GM12878 (cell line): ENCODE results near the gene BBLN. TPM values are rescaled to one million over a fixed set of nuclear protein-coding genes. Genes with fewer than 3 reads are reported as not detected.

Source experiments
- ATAC-seq: fragments of 200-7000 bp; cut with Tn5 transposase; 3 replicates; pipeline ENCODE4 v1.9.1; 2020; ENCODE audit warnings: mild to moderate bottlenecking, moderate library complexity
- BruUV-seq: library from RNA; stranded (reverse); fragments of 400-500 nt; replicated peaks from 2 replicates; lab custom pipeline; 2021; lab: Mats Ljungman, UMichigan
- CTCF ChIA-PET: fragments of 300-600 bp; sonication (Branson Sonifier 250); formaldehyde crosslinking; extraction: SDS; loops from one replicate; lab custom pipeline; 2021; ENCODE audit warnings: inconsistent platforms; lab: Yijun Ruan, JAX
- POLR2A ChIA-PET: fragments of 350-600 bp; formaldehyde crosslinking; extraction: SDS; loops from one replicate; lab custom pipeline; 2021; ENCODE audit warnings: inconsistent platforms; lab: Charles Lee
- RAD21 ChIA-PET: fragments of 300-600 bp; sonication (Branson Sonifier 250); formaldehyde crosslinking; loops from one replicate; lab custom pipeline; 2023; ENCODE audit warnings: antibody characterized with exemption; ENCODE audit not compliant: unreplicated experiment; lab: Charles Lee
- SMC1A ChIA-PET: fragments of 300-600 bp; sonication (Branson Sonifier 250); formaldehyde crosslinking; loops from one replicate; lab custom pipeline; 2023; ENCODE audit not compliant: unreplicated experiment, uncharacterized antibody; lab: Charles Lee
- DNase-seq: peaks from one replicate; pipeline ENCODE4 v3.0.0-alpha.2; 2011; ENCODE audit warnings: low read depth, low spot score
- FAIRE-seq: peaks from 3 replicates; lab custom pipeline; 2011; peaks lifted over from hg19 to GRCh38; lab: Jason Lieb, UNC
- H2AFZ ChIP-seq: 2 replicates; pipeline ENCODE4 v1.6.0; 2011; ENCODE audit warnings: low read depth, low read length, control low read depth; ENCODE audit not compliant: control insufficient read depth
- H3K27ac ChIP-seq: 2 replicates; pipeline ENCODE4 v1.5.1; 2011; ENCODE audit warnings: control low read depth; ENCODE audit not compliant: control insufficient read depth, insufficient read depth
- H3K27me3 ChIP-seq, 2 experiments: replicated peaks in 1 of 2; 2 replicates each; pipeline versions ENCODE4 v1.6.0 to v1.6.1; 2011; ENCODE audit warnings: low read length in 1 of 2; ENCODE audit not compliant: control insufficient read depth in 2 of 2, insufficient read depth in 2 of 2
- H3K36me3 ChIP-seq, 2 experiments: 2 replicates each; pipeline ENCODE4 v1.5.1; 2011; ENCODE audit warnings: low read length in 1 of 2; ENCODE audit not compliant: control insufficient read depth in 2 of 2, insufficient read depth in 2 of 2
- H3K4me1 ChIP-seq: 2 replicates; pipeline ENCODE4 v1.6.1; 2011; ENCODE audit warnings: mild to moderate bottlenecking, low read length, moderate library complexity, mixed read lengths; ENCODE audit not compliant: control insufficient read depth, insufficient read depth
- H3K4me2 ChIP-seq: 2 replicates; pipeline ENCODE4 v1.6.0; 2011; ENCODE audit warnings: control low read depth; ENCODE audit not compliant: control insufficient read depth, insufficient read depth
- H3K4me3 ChIP-seq: fragments of 200-600 bp; sonication (generic); 2 replicates; pipeline ENCODE4 v1.5.1; 2016
- H3K79me2 ChIP-seq: 2 replicates; pipeline ENCODE4 v1.6.0; 2011; ENCODE audit warnings: low read length; ENCODE audit not compliant: control insufficient read depth, insufficient read depth
- H3K9ac ChIP-seq: 2 replicates; pipeline ENCODE4 v1.8.0; 2011; ENCODE audit warnings: low read length, control low read depth, mixed read lengths; ENCODE audit not compliant: control insufficient read depth, insufficient read depth
- H3K9me3 ChIP-seq: replicated peaks from 3 replicates; pipeline ENCODE4 v1.5.1; 2011; ENCODE audit warnings: mild to moderate bottlenecking, low read length; ENCODE audit not compliant: control insufficient read depth, insufficient read depth
- H4K20me1 ChIP-seq: 2 replicates; pipeline ENCODE4 v1.6.0; 2011; ENCODE audit not compliant: control insufficient read depth, insufficient read depth
- CHD2 ChIP-seq: IDR thresholded peaks from 2 replicates; pipeline ENCODE4 v1.6.1; 2011; ENCODE audit warnings: low read depth, low read length, improper control_type of control experiment, borderline replicate concordance
- EGR1 ChIP-seq, 2 experiments: IDR thresholded peaks; 1 replicate in 1 of 2; 2 replicates in 1 of 2; pipeline ENCODE4 v1.6.1; 2011 to 2012; ENCODE audit warnings: low read depth in 2 of 2, low read length in 2 of 2, borderline replicate concordance in 1 of 2, mild to moderate bottlenecking in 1 of 2, moderate library complexity in 1 of 2
- KDM1A ChIP-seq: fragments of 200-600 bp; sonication (generic); IDR thresholded peaks from 2 replicates; pipeline ENCODE4 v1.6.1; 2016; ENCODE audit warnings: borderline replicate concordance
- NFYA ChIP-seq: IDR thresholded peaks from 2 replicates; pipeline ENCODE4 v1.6.1; 2011; ENCODE audit warnings: low read depth, mild to moderate bottlenecking, low read length, improper control_type of control experiment, borderline replicate concordance
- NR2F1 ChIP-seq: fragments of 450-650 bp; conservative IDR thresholded peaks from 2 replicates; pipeline ENCODE4 v1.6.1; 2017; ENCODE audit warnings: mild to moderate bottlenecking
- PAX8 ChIP-seq: fragments of 450-650 bp; IDR thresholded peaks from 2 replicates; pipeline ENCODE4 v1.6.1; 2017; ENCODE audit warnings: mild to moderate bottlenecking, moderate library complexity
- RAD21 ChIP-seq: IDR thresholded peaks from 2 replicates; pipeline ENCODE4 v1.6.1; 2011; ENCODE audit warnings: mild to moderate bottlenecking, low read depth, low read length, moderate library complexity; ENCODE audit not compliant: insufficient read depth
- SKIL ChIP-seq: fragments of 450-650 bp; IDR thresholded peaks from 2 replicates; pipeline ENCODE4 v1.6.1; 2017; ENCODE audit warnings: mild to moderate bottlenecking, low read depth, inconsistent platforms; ENCODE audit not compliant: poor library complexity, severe bottlenecking
- SMARCA5 ChIP-seq: fragments of 450-650 bp; IDR thresholded peaks from 2 replicates; pipeline ENCODE4 v1.6.1; 2017; ENCODE audit warnings: mild to moderate bottlenecking
- STAT3 ChIP-seq: IDR thresholded peaks from 2 replicates; pipeline ENCODE4 v1.6.1; 2011; ENCODE audit warnings: low read depth, low read length, improper control_type of control experiment
- SUZ12 ChIP-seq: fragments of 200-600 bp; sonication (generic); IDR thresholded peaks from one replicate; pipeline ENCODE4 v1.6.1; 2018; ENCODE audit warnings: antibody characterized with exemption, mild to moderate bottlenecking; ENCODE audit not compliant: unreplicated experiment
- TARDBP ChIP-seq: IDR thresholded peaks from 2 replicates; pipeline ENCODE4 v1.6.1; 2016; ENCODE audit warnings: borderline replicate concordance
- ZNF274 ChIP-seq: IDR thresholded peaks from one replicate; pipeline ENCODE4 v1.8.0; 2011; ENCODE audit not compliant: insufficient read length, insufficient read depth
- ZZZ3 ChIP-seq: IDR thresholded peaks from 2 replicates; pipeline ENCODE4 v1.6.1; 2011; ENCODE audit warnings: low read depth; ENCODE audit not compliant: control insufficient read depth, insufficient read length
- WGBS: methylation state at CpG from one replicate; pipeline ENCODE4 v1.1.6; 2016; ENCODE audit warnings: low lambda C conversion rate; ENCODE audit not compliant: insufficient replicate concordance, insufficient coverage; ENCODE audit errors: missing lambda C conversion rate; 5-methylcytosine and 5-hydroxymethylcytosine counted together
- in situ Hi-C: fragments of 300-500 bp; cut with MboI; formaldehyde crosslinking; loops from 9 replicates; pipeline ENCODE4 v1.14.3; 2018; ENCODE audit warnings: mixed read lengths
- intact Hi-C: fragments of 100-400 bp; cut with micrococcal nuclease; formaldehyde crosslinking; loops from one replicate; pipeline ENCODE4 v1.14.2; 2022; ENCODE audit not compliant: unreplicated experiment
- polyA plus RNA-seq, 11 experiments: library from polyadenylated mRNA; depleted of rRNA in 4 of 11; unstranded in 6 of 11; stranded (reverse) in 5 of 11; fragments of >200 nt; fragmentation: Nextera tagmentation in 4 of 11; fragmentation: Illumina TruSeq in 1 of 11; extraction: Ambion mirVana in 4 of 11; extraction: Trizol in 1 of 11; gene quantifications; 1 replicate in 1 of 11; 2 replicates in 10 of 11; pipeline versions ENCODE4 v1.2.1 to v1.2.3, GENCODE V29; 2011 to 2016; ENCODE audit warnings: inconsistent platforms in 2 of 11, missing spikeins in 2 of 11, low read depth in 1 of 11
- total RNA-seq, 4 experiments: library from RNA; depleted of rRNA in 3 of 4; stranded (reverse); fragments of >200 nt in 3 of 4; fragmentation: Illumina TruSeq in 1 of 4; extraction: Trizol in 1 of 4; gene quantifications; 2 replicates each; pipeline versions ENCODE4 v1.2.1 to v1.2.3, GENCODE V29; 2013 to 2021

BBLN gene
- total and polyA plus RNA-seq, 10 of the 15 experiments (the other 5 are each of a cell fraction or from before 2014, with no cell fraction given) = 3.8 to 194 (median 66.2) TPM

GRCh38 chr9:128160603-128160987 is 530 bp downstream of the BBLN start:
- H3K9ac ChIP-seq = peak overlapping the region; percentile 88
- ChIA-PET SMC1A (interaction anchor here (1.3 to 1.6 kb wide), 3 partner anchors 30 to 181 kb away, joined by 3 to 5 read pairs (median 4); partner anchors contain the start of genes GOLGA2 and SWI5), RAD21 (interaction anchor here (1.1 kb wide), 1 partner anchor 30 kb away, joined by 3 read pairs; no protein-coding TSS in a partner anchor), CTCF (interaction anchor here (0.8 to 1.2 kb wide), 3 partner anchors 27 to 86 kb away, joined by 3 read pairs; no protein-coding TSS in a partner anchor), POLR2A (interaction anchor here (1.5 to 2.4 kb wide), 2 partner anchors 9 to 115 kb away, joined by 5 to 6 read pairs; partner anchors contain the start of genes GOLGA2 and SWI5)
- TF ChIP-seq KDM1A = no peak
- peak in 1 of 2 experiments; percentile 86; a peak in 2 of 3 replicates for TF ChIP-seq EGR1 (IDR thresholded peaks at IDR 0.05; ENCODE audit: borderline replicate concordance in 1 of 2, low read depth in 2 of 2, low read length in 2 of 2)
- TSS peak; percentile 79 for BruUV-seq
- H3K27me3 ChIP-seq = no peaks in the 10 kb centered on the region
- H2AFZ ChIP-seq = peak overlapping the region; percentile 80
- ATAC-seq (peak; percentile 48), FAIRE-seq (no peak), DNase-seq (no peak)
- H4K20me1 ChIP-seq = no peaks in the 10 kb centered on the region
- WGBS = under 1% methylated on average over 23 of the region's 23 CpGs
- peak overlapping the region; percentile 72 for H3K4me2 ChIP-seq
- H3K4me3 ChIP-seq = peak overlapping the region; percentile 99
- in situ Hi-C loops = no loop called here
- peaks cover 0 to 10% of the 10 kb centered on the region in 2 experiments; a peak in 2 of 4 replicates for H3K36me3 ChIP-seq
- intact Hi-C loops = loop anchor here (1.0 kb wide), 1 partner anchor 33 kb away; the partner anchor contains the start of gene PTGES2
- peaks cover 9% of the 10 kb centered on the region for H3K79me2 ChIP-seq
- peaks cover 8% of the 10 kb centered on the region for H3K4me1 ChIP-seq
- peak overlapping the region; percentile 66; the same call in 1 of the 2 replicates for H3K27ac ChIP-seq
- no peaks in the 10 kb centered on the region for H3K9me3 ChIP-seq

GRCh38 chr9:128161215-128161902 is 1.3 kb downstream of the BBLN start:
- H3K4me1 ChIP-seq = peaks cover 8% of the 10 kb centered on the region
- CTCF ChIA-PET = interaction anchor here (0.8 to 1.2 kb wide), 4 partner anchors 26 to 87 kb away, joined by 3 to 4 read pairs (median 3); no protein-coding TSS in a partner anchor
- H4K20me1 ChIP-seq = no peaks in the 10 kb centered on the region
- no peak overlapping the region for H3K9ac ChIP-seq
- no peak for FAIRE-seq
- SMC1A ChIA-PET = interaction anchor here (1.6 kb wide), 1 partner anchor 29 kb away, joined by 5 read pairs; no protein-coding TSS in a partner anchor
- H2AFZ ChIP-seq = no peak overlapping the region
- no peak overlapping the region for H3K27ac ChIP-seq
- H3K27me3 ChIP-seq = no peaks in the 10 kb centered on the region
- WGBS = 93% methylated on average over 13 of the region's 13 CpGs
- peaks cover 9% of the 10 kb centered on the region for H3K79me2 ChIP-seq
- peak overlapping the region; percentile 72 for H3K4me2 ChIP-seq
- in situ Hi-C loops = no loop called here
- no TSS peak for BruUV-seq
- intact Hi-C loops = no loop called here
- no peak for DNase-seq
- peaks cover 0 to 11% of the 10 kb centered on the region in 2 experiments; a peak in 2 of 4 replicates for H3K36me3 ChIP-seq
- ATAC-seq = no peak
- peak overlapping the region; percentile 99; the same call in 1 of the 2 replicates for H3K4me3 ChIP-seq
- no peaks in the 10 kb centered on the region for H3K9me3 ChIP-seq
- RAD21 ChIA-PET = no interaction called here
- POLR2A ChIA-PET = interaction anchor here (1.5 to 2.4 kb wide), 2 partner anchors 8 to 115 kb away, joined by 5 to 6 read pairs; partner anchors contain the start of genes GOLGA2 and SWI5
- TF ChIP-seq STAT3 (no peak), CHD2 (no peak), SKIL (no peak), ZZZ3 (no peak), TARDBP (no peak), NR2F1 (no peak), RAD21 (no peak), SUZ12 (no peak), SMARCA5 (no peak), ZNF274 (no peak), NFYA (no peak), PAX8 (no peak)
